ENCODE measurements around the gene SRM. TPM values are rescaled to one million over a fixed set of nuclear protein-coding genes. Genes with fewer than 3 reads are reported as not detected.
"Not testable (repeated sequence)": the region's sequence is repeated elsewhere in the genome, so short reads cannot be mapped to it uniquely, and the experiment has no call there.

Gene SRM
- total RNA-seq (2014; rRNA removed; shearing (Covaris generic)) = 64.4 and 70.7 TPM in 2 replicates

GRCh38 chr1:11059968-11060830 lies at the start of gene SRM:
TSS of gene SRM (minus strand) at chr1:11060018. CDS start at chr1:11059943, 75 bp downstream.
- Histone ChIP-seq H3K27ac (peak within 1 kb of the TSS; percentile 51), H3K4me3 (peak within 1 kb of the TSS; percentile 74), H3K36me3 (peaks cover 24% of the 10 kb centered on the region), H3K9me3 (replicated peaks) (no peaks in the 10 kb centered on the region), H3K4me1 (no peaks in the 10 kb centered on the region), H3K27me3 (no peaks in the 10 kb centered on the region)
- peak; percentile 89 to 93 for DNase-seq

- DNase-seq = no peak
- H3K36me3 ChIP-seq = peaks cover 41% of the 10 kb centered on the region
Observed at GRCh38 chr1:11109047-11109760, 49.4 kb upstream of the SRM start.

GRCh38 chr1:11107599-11107998 lies 47.8 kb upstream of the SRM start:
- Histone ChIP-seq H3K9me3 (replicated peaks) (no peaks in the 10 kb centered on the region), H3K27me3 (no peaks in the 10 kb centered on the region), H3K27ac (no peak overlapping the region), H3K36me3 (peaks cover 35% of the 10 kb centered on the region), H3K4me3 (no peak overlapping the region), H3K4me1 (no peaks in the 10 kb centered on the region)
- DNase-seq = no peak

More at GRCh38 chr1:11109047-11109760, 49.4 kb upstream of the SRM start:
- no peak overlapping the region for H3K4me3 ChIP-seq
- no peaks in the 10 kb centered on the region for H3K27me3 ChIP-seq
- no peak overlapping the region for H3K27ac ChIP-seq
- H3K9me3 ChIP-seq (replicated peaks) = no peaks in the 10 kb centered on the region
- H3K4me1 ChIP-seq = no peaks in the 10 kb centered on the region

- Histone ChIP-seq H3K27ac (no peak overlapping the region), H3K4me1 (no peaks in the 10 kb centered on the region), H3K4me3 (no peak overlapping the region), H3K36me3 (peaks cover 30% of the 10 kb centered on the region), H3K27me3 (no peaks in the 10 kb centered on the region), H3K9me3 (replicated peaks) (no peaks in the 10 kb centered on the region)
- DNase-seq = no peak
Observed at GRCh38 chr1:11105586-11105985, 45.8 kb upstream of the SRM start.

- Histone ChIP-seq H3K9me3 (replicated peaks) (no peaks in the 10 kb centered on the region), H3K36me3 (peaks cover 14% of the 10 kb centered on the region), H3K4me1 (peaks cover 5% of the 10 kb centered on the region; the same call in 1 of the 2 replicates), H3K4me3 (no peak overlapping the region), H3K27me3 (no peaks in the 10 kb centered on the region), H3K27ac (no peak overlapping the region)
- DNase-seq = no peak
Observed at GRCh38 chr1:11101347-11101746, 41.5 kb upstream of the SRM start.

- not testable (repeated sequence) for H3K4me1 ChIP-seq, H3K4me3 ChIP-seq
Observed at GRCh38 chr1:11100806-11101205, 41.0 kb upstream of the SRM start.

GRCh38 chr1:11100149-11100493 lies 40.3 kb upstream of the SRM start:
- H3K4me1 ChIP-seq = peaks cover 5% of the 10 kb centered on the region; the same call in 1 of the 2 replicates
- H3K27ac ChIP-seq = peak overlapping the region; percentile 93; the same call in 1 of the 2 replicates
- H3K36me3 ChIP-seq = peaks cover 16% of the 10 kb centered on the region
- no peaks in the 10 kb centered on the region for H3K9me3 ChIP-seq (replicated peaks)
- DNase-seq = no peak
- no peaks in the 10 kb centered on the region for H3K27me3 ChIP-seq
- peak overlapping the region; percentile 96 for H3K4me3 ChIP-seq

More at GRCh38 chr1:11100806-11101205, 41.0 kb upstream of the SRM start:
- not testable (repeated sequence) for DNase-seq; H3K36me3 ChIP-seq; H3K27me3 ChIP-seq; H3K9me3 ChIP-seq (replicated peaks); H3K27ac ChIP-seq

GRCh38 chr1:11099310-11100148 lies 39.7 kb upstream of the SRM start, which contains the start of gene EXOSC10:
TSS of gene EXOSC10 (minus strand) at chr1:11099869. CDS start at chr1:11099831, 38 bp downstream.
- Histone ChIP-seq H3K9me3 (replicated peaks) (no peaks in the 10 kb centered on the region), H3K27me3 (no peaks in the 10 kb centered on the region), H3K27ac (peak within 1 kb of the TSS; percentile 93), H3K4me3 (peak within 1 kb of the TSS; percentile 96), H3K36me3 (peaks cover 21% of the 10 kb centered on the region), H3K4me1 (peaks cover 5% of the 10 kb centered on the region; the same call in 1 of the 2 replicates)
- DNase-seq = peak; percentile 95 to 97

GRCh38 chr1:11098931-11099309 lies 39.1 kb upstream of the SRM start:
- no peaks in the 10 kb centered on the region for H3K27me3 ChIP-seq
- peak overlapping the region; percentile 93 for H3K27ac ChIP-seq
- H3K4me3 ChIP-seq = peak overlapping the region; percentile 96
- no peak for DNase-seq
- peaks cover 27% of the 10 kb centered on the region for H3K36me3 ChIP-seq
- peaks cover 5% of the 10 kb centered on the region; the same call in 1 of the 2 replicates for H3K4me1 ChIP-seq
- no peaks in the 10 kb centered on the region for H3K9me3 ChIP-seq (replicated peaks)

GRCh38 chr1:11083784-11084183 lies 24.0 kb upstream of the SRM start:
- H3K9me3 ChIP-seq (replicated peaks); H3K27ac ChIP-seq; H3K4me1 ChIP-seq; DNase-seq; H3K27me3 ChIP-seq; H3K4me3 ChIP-seq: not testable (repeated sequence)
- peaks cover 87% of the 10 kb centered on the region for H3K36me3 ChIP-seq

GRCh38 chr1:11080931-11081330 lies 21.1 kb upstream of the SRM start:
- no peak overlapping the region for H3K4me3 ChIP-seq
- H3K36me3 ChIP-seq = peaks cover 84% of the 10 kb centered on the region
- H3K27ac ChIP-seq = no peak overlapping the region
- DNase-seq = no peak
- no peaks in the 10 kb centered on the region for H3K27me3 ChIP-seq
- no peaks in the 10 kb centered on the region for H3K4me1 ChIP-seq
- peaks cover 9% of the 10 kb centered on the region; the same call in 1 of the 2 replicates for H3K9me3 ChIP-seq (replicated peaks)

- no peaks in the 10 kb centered on the region for H3K9me3 ChIP-seq (replicated peaks)
- no peaks in the 10 kb centered on the region for H3K27me3 ChIP-seq
- no peak overlapping the region for H3K27ac ChIP-seq
- H3K4me3 ChIP-seq = no peak overlapping the region
- H3K36me3 ChIP-seq = peaks cover 84% of the 10 kb centered on the region
- DNase-seq = no peak
- no peaks in the 10 kb centered on the region for H3K4me1 ChIP-seq
Observed at GRCh38 chr1:11078631-11079030, 18.8 kb upstream of the SRM start.

GRCh38 chr1:11073398-11073797 lies 13.6 kb upstream of the SRM start:
- not testable (repeated sequence) for H3K27me3 ChIP-seq; DNase-seq; H3K27ac ChIP-seq; H3K4me3 ChIP-seq; H3K4me1 ChIP-seq; H3K9me3 ChIP-seq (replicated peaks)
- H3K36me3 ChIP-seq = peaks cover 81% of the 10 kb centered on the region

GRCh38 chr1:11072216-11072917 lies 12.5 kb upstream of the SRM start:
- Histone ChIP-seq H3K4me3 (no peak overlapping the region), H3K4me1 (no peaks in the 10 kb centered on the region), H3K27me3 (no peaks in the 10 kb centered on the region), H3K9me3 (replicated peaks) (no peaks in the 10 kb centered on the region), H3K36me3 (peaks cover 85% of the 10 kb centered on the region), H3K27ac (peak overlapping the region; percentile 46)
- DNase-seq = peak in 1 of 2 experiments; percentile 50

All from SJCRH30 (cell line).